Activated T-helper 1 cell treated with anti-CD3 and anti-CD28 coated beads, Interleukin-12 subunit alpha, Interleukin-12 subunit beta, Interleukin-2, Interleukin-4 antibody, amounts not matched to agents 30 ng/mL and 10 ng/mL and 1 ng/mL, durations not matched to agents 14 hours and 24 hours and 36 hours (primary cell): ENCODE measurements around the gene NFIB. TPM values are rescaled to one million over a fixed set of nuclear protein-coding genes. Genes with fewer than 3 reads are reported as not detected.

Experiments
- DNase-seq: peaks from one replicate; pipeline ENCODE4 v3.0.0; 2021; ENCODE audit warnings: low spot score
- H3K27ac Mint-ChIP-seq: one replicate; pipeline ENCODE4 v1.8.0; 2021; ENCODE audit warnings: mild to moderate bottlenecking, mixed read lengths
- H3K27me3 Mint-ChIP-seq: one replicate; pipeline ENCODE4 v1.8.0; 2022; ENCODE audit warnings: mild to moderate bottlenecking, moderate library complexity, mixed read lengths; ENCODE audit not compliant: insufficient read depth
- H3K36me3 Mint-ChIP-seq: one replicate; pipeline ENCODE4 v1.8.0; 2021; ENCODE audit warnings: low read depth, mixed read lengths
- H3K4me1 Mint-ChIP-seq: one replicate; pipeline ENCODE4 v1.8.0; 2021; ENCODE audit warnings: low read depth, mixed read lengths
- H3K4me3 Mint-ChIP-seq: one replicate; pipeline ENCODE4 v1.8.0; 2021; ENCODE audit warnings: mild to moderate bottlenecking, moderate library complexity, mixed read lengths
- H3K9me3 Mint-ChIP-seq: one replicate; pipeline ENCODE4 v1.8.0; 2021; ENCODE audit warnings: mixed read lengths
- intact Hi-C: fragments of 100-400 bp; cut with micrococcal nuclease; formaldehyde crosslinking; loops from one replicate; pipeline ENCODE4 v1.15.1; 2024
- total RNA-seq: library from RNA; stranded (reverse); gene quantifications from 2 replicates; pipeline ENCODE4 v1.2.3, GENCODE V29; 2022

Gene NFIB
- total RNA-seq, 1 donor from 2014 or later: not detected

- H3K36me3 Mint-ChIP-seq: peaks cover 7% of the 10 kb centered on the region
- H3K27me3 Mint-ChIP-seq: peaks cover 59% of the 10 kb centered on the region
- no peak for DNase-seq
- no peak overlapping the region for H3K27ac Mint-ChIP-seq
- peaks cover 16% of the 10 kb centered on the region for H3K4me1 Mint-ChIP-seq
- H3K4me3 Mint-ChIP-seq: peak overlapping the region; percentile 80
- intact Hi-C loops: loop anchor here (1.0 kb wide), 1 partner anchor 7 kb away; no protein-coding TSS in a partner anchor
- H3K9me3 Mint-ChIP-seq: no peaks in the 10 kb centered on the region
These were observed 1.3 kb upstream of the NFIB start for GRCh38 chr9:14314929-14315874.

- H3K9me3 Mint-ChIP-seq: no peaks in the 10 kb centered on the region
- H3K27ac Mint-ChIP-seq: peak overlapping the region; percentile 23
- peaks cover 16% of the 10 kb centered on the region for H3K4me1 Mint-ChIP-seq
- intact Hi-C loops: loop anchor here (1.0 kb wide), 1 partner anchor 8 kb away; no protein-coding TSS in a partner anchor
- peaks cover 7% of the 10 kb centered on the region for H3K36me3 Mint-ChIP-seq
- H3K4me3 Mint-ChIP-seq: peak overlapping the region; percentile 79
- DNase-seq: no peak
- peaks cover 61% of the 10 kb centered on the region for H3K27me3 Mint-ChIP-seq
These were observed 535 bp upstream of the NFIB start for GRCh38 chr9:14314424-14314928.

- Mint-ChIP-seq H3K36me3 (peaks cover 7% of the 10 kb centered on the region), H3K4me3 (peak overlapping the region; percentile 82), H3K27ac (peak overlapping the region; percentile 83), H3K27me3 (peaks cover 59% of the 10 kb centered on the region), H3K4me1 (peaks cover 16% of the 10 kb centered on the region), H3K9me3 (no peaks in the 10 kb centered on the region)
- no peak for DNase-seq
- intact Hi-C loops: loop anchor here (2.0 kb wide), 1 partner anchor 13 kb away; no protein-coding TSS in a partner anchor
These were observed 482 bp downstream of the NFIB start for GRCh38 chr9:14313378-14313940.

- DNase-seq: no peak
- intact Hi-C loops: loop anchor here (1.0 to 2.0 kb wide), 2 partner anchors 14 to 35 kb away; no protein-coding TSS in a partner anchor
- H3K9me3 Mint-ChIP-seq: no peaks in the 10 kb centered on the region
- H3K27me3 Mint-ChIP-seq: peaks cover 55% of the 10 kb centered on the region
- H3K4me1 Mint-ChIP-seq: peaks cover 16% of the 10 kb centered on the region
- peak overlapping the region; percentile 83 for H3K27ac Mint-ChIP-seq
- H3K36me3 Mint-ChIP-seq: peaks cover 7% of the 10 kb centered on the region
- peak overlapping the region; percentile 82 for H3K4me3 Mint-ChIP-seq
These were observed 1.1 kb downstream of the NFIB start for GRCh38 chr9:14312719-14313377.

GRCh38 chr9:14311956-14312685 is 1.8 kb downstream of the NFIB start:
- Mint-ChIP-seq H3K4me3 (no peak overlapping the region), H3K27me3 (peaks cover 51% of the 10 kb centered on the region), H3K4me1 (peaks cover 14% of the 10 kb centered on the region), H3K36me3 (peaks cover 7% of the 10 kb centered on the region), H3K27ac (peak overlapping the region; percentile 8), H3K9me3 (no peaks in the 10 kb centered on the region)
- intact Hi-C loops: loop anchor here (1.0 to 2.0 kb wide), 2 partner anchors 15 to 36 kb away; no protein-coding TSS in a partner anchor
- DNase-seq: no peak

- H3K9me3 Mint-ChIP-seq: no peaks in the 10 kb centered on the region
- H3K27me3 Mint-ChIP-seq: peaks cover 48% of the 10 kb centered on the region
- intact Hi-C loops: no loop called here
- DNase-seq: no peak
- H3K36me3 Mint-ChIP-seq: peaks cover 5% of the 10 kb centered on the region
- H3K4me1 Mint-ChIP-seq: peaks cover 11% of the 10 kb centered on the region
- H3K4me3 Mint-ChIP-seq: no peak overlapping the region
- no peak overlapping the region for H3K27ac Mint-ChIP-seq
These were observed 2.6 kb downstream of the NFIB start for GRCh38 chr9:14311171-14311949.

GRCh38 chr9:14310311-14310710 is 3.6 kb downstream of the NFIB start:
- peaks cover 44% of the 10 kb centered on the region for H3K27me3 Mint-ChIP-seq
- H3K4me1 Mint-ChIP-seq: peaks cover 11% of the 10 kb centered on the region
- no peaks in the 10 kb centered on the region for H3K9me3 Mint-ChIP-seq
- H3K27ac Mint-ChIP-seq: no peak overlapping the region
- H3K36me3 Mint-ChIP-seq: peaks cover 3% of the 10 kb centered on the region
- intact Hi-C loops: no loop called here
- no peak overlapping the region for H3K4me3 Mint-ChIP-seq
- no peak for DNase-seq

GRCh38 chr9:14309403-14309802 is 4.5 kb downstream of the NFIB start:
- Mint-ChIP-seq H3K27ac (no peak overlapping the region), H3K4me3 (no peak overlapping the region)

GRCh38 chr9:14308853-14309145 is 5.1 kb downstream of the NFIB start:
- Mint-ChIP-seq H3K36me3 (peaks cover 3% of the 10 kb centered on the region), H3K4me1 (peaks cover 5% of the 10 kb centered on the region), H3K4me3 (no peak overlapping the region), H3K27ac (no peak overlapping the region), H3K27me3 (peaks cover 48% of the 10 kb centered on the region), H3K9me3 (no peaks in the 10 kb centered on the region)
- intact Hi-C loops: loop anchor here (2.0 kb wide), 1 partner anchor 20 kb away; no protein-coding TSS in a partner anchor
- no peak for DNase-seq

More at GRCh38 chr9:14309403-14309802, 4.5 kb downstream of the NFIB start:
- Mint-ChIP-seq H3K9me3 (no peaks in the 10 kb centered on the region), H3K4me1 (peaks cover 8% of the 10 kb centered on the region), H3K27me3 (peaks cover 45% of the 10 kb centered on the region), H3K36me3 (peaks cover 3% of the 10 kb centered on the region)
- intact Hi-C loops: loop anchor here (2.0 kb wide), 1 partner anchor 21 kb away; no protein-coding TSS in a partner anchor
- DNase-seq: no peak

GRCh38 chr9:14307989-14308852 is 5.7 kb downstream of the NFIB start:
- Mint-ChIP-seq H3K4me3 (no peak overlapping the region), H3K4me1 (peaks cover under 1% of the 10 kb centered on the region), H3K9me3 (no peaks in the 10 kb centered on the region), H3K36me3 (no peaks in the 10 kb centered on the region), H3K27me3 (peaks cover 45% of the 10 kb centered on the region), H3K27ac (no peak overlapping the region)
- no peak for DNase-seq
- intact Hi-C loops: loop anchor here (2.0 kb wide), 1 partner anchor 19 kb away; no protein-coding TSS in a partner anchor
